Activated naive CD4-positive, alpha-beta T cell treated with anti-CD3 and anti-CD28 coated beads for 36 hours (primary cell): ENCODE data around the gene NNT. TPM values are rescaled to one million over a fixed set of nuclear protein-coding genes. Genes with fewer than 3 reads are reported as not detected.
"Not testable (repeated sequence)": the region's sequence is repeated elsewhere in the genome, so short reads cannot be mapped to it uniquely, and the experiment has no call there.

Experiments used
- CTCF ChIA-PET: fragments of 350-600 bp; sonication (Branson Sonifier 250); formaldehyde crosslinking; loops from one replicate; lab custom pipeline; 2021; ENCODE audit warnings: antibody characterized with exemption; lab: Charles Lee
- DNase-seq: peaks from one replicate; pipeline ENCODE4 v3.0.0-alpha.2; 2020
- H3K27ac Mint-ChIP-seq: one replicate; pipeline ENCODE4 v1.8.0; 2021; ENCODE audit warnings: mild to moderate bottlenecking, mixed read lengths
- H3K27me3 Mint-ChIP-seq: one replicate; pipeline ENCODE4 v1.8.0; 2021; ENCODE audit warnings: low read depth, mixed read lengths
- H3K36me3 Mint-ChIP-seq: one replicate; pipeline ENCODE4 v1.8.0; 2021; ENCODE audit warnings: low read depth, mixed read lengths
- H3K4me1 Mint-ChIP-seq: one replicate; pipeline ENCODE4 v1.8.0; 2021; ENCODE audit warnings: low read depth, mixed read lengths
- H3K4me3 Mint-ChIP-seq: one replicate; pipeline ENCODE4 v1.8.0; 2021; ENCODE audit warnings: mild to moderate bottlenecking, moderate library complexity, mixed read lengths
- H3K9me3 Mint-ChIP-seq: one replicate; pipeline ENCODE4 v1.8.0; 2021; ENCODE audit warnings: mixed read lengths
- intact Hi-C: fragments of 100-400 bp; cut with micrococcal nuclease; formaldehyde crosslinking; loops from one replicate; pipeline ENCODE4 v1.15.1; 2023
- total RNA-seq, 2 experiments: library from RNA; stranded (reverse); gene quantifications; one replicate each; pipeline ENCODE4 v1.2.3, GENCODE V29; 2021

NNT gene
- total RNA-seq, 2 experiments from 2014 or later: 98.4 to 98.9 TPM

DNA sequence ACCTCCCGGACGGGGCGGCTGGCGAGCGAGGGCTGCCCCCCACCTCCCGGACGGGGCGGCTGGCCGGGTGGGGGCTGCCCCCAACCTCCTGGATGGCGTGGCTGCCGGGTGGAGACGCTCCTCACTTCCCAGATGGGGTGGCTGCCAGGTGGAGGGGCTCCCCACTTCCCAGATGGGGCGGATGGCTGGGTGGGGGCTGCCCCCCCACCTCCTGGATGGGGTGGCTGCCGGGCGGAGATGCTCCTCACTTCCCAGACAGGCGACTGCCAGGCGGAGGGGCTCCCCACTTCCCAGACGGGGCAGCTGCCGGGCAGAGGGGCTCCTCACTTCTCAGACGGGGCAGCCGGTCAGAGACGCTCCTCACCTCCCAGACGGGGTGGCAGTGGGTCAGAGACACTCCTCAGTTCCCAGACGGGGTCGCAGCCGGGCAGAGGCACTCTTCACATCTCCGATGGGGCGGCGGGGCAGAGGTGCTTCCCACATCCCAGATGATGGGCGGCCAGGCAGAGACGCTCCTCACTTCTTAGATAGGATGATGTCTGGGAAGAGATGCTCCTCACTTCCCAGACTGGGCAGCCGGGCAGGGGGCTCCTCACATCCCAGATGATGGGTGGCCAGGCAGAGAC is 143.1 kb downstream of the NNT start:
- H3K4me1 Mint-ChIP-seq, intact Hi-C loops, H3K36me3 Mint-ChIP-seq, DNase-seq, H3K27ac Mint-ChIP-seq, H3K4me3 Mint-ChIP-seq, H3K9me3 Mint-ChIP-seq, H3K27me3 Mint-ChIP-seq, CTCF ChIA-PET: not testable (repeated sequence)

- Mint-ChIP-seq H3K9me3 (peaks cover 10% of the 10 kb centered on the region), H3K4me3 (no peak overlapping the region), H3K27ac (no peak overlapping the region), H3K4me1 (no peaks in the 10 kb centered on the region), H3K27me3 (no peaks in the 10 kb centered on the region), H3K36me3 (no peaks in the 10 kb centered on the region)
- no peak for DNase-seq
- intact Hi-C loops: loop anchor here (1.0 kb wide), 1 partner anchor 17 kb away; no protein-coding TSS in a partner anchor
- CTCF ChIA-PET: no interaction called here
Observed at GRCh38 chr5:43750809-43751208, 147.8 kb downstream of the NNT start.

- Mint-ChIP-seq H3K27me3 (no peaks in the 10 kb centered on the region), H3K36me3 (no peaks in the 10 kb centered on the region), H3K4me3 (no peak overlapping the region), H3K9me3 (peaks cover 12% of the 10 kb centered on the region), H3K4me1 (no peaks in the 10 kb centered on the region), H3K27ac (no peak overlapping the region)
- CTCF ChIA-PET: no interaction called here
- intact Hi-C loops: no loop called here
- peak; percentile 9 for DNase-seq
Observed at GRCh38 chr5:43753069-43753468, 150.1 kb downstream of the NNT start.

Other genes starting within 250 kb of the NNT start
- gene CCL28, start 190.8 kb upstream of the NNT start, total RNA-seq: 1 to 10 TPM; 5.4 TPM
- 10 to 100 TPM; 20.7 to 23.5 TPM for gene TMEM267, start 119.3 kb upstream of the NNT start, total RNA-seq
- gene C5orf34, start 88.0 kb upstream of the NNT start, total RNA-seq: 10 to 100 TPM; 14.7 to 16.3 TPM
- 10 to 100 TPM; 41.7 to 42.9 TPM for gene PAIP1, start 46.1 kb upstream of the NNT start, total RNA-seq